Measurements from ENCODE around the gene SIRPB1. TPM values are rescaled to one million over a fixed set of nuclear protein-coding genes. Genes with fewer than 3 reads are reported as not detected.

SIRPB1 gene
- polyA plus RNA-seq, 1 donor (not counting 4 experiments of a cell fraction or from before 2014, with no cell fraction given) = not detected

DNA sequence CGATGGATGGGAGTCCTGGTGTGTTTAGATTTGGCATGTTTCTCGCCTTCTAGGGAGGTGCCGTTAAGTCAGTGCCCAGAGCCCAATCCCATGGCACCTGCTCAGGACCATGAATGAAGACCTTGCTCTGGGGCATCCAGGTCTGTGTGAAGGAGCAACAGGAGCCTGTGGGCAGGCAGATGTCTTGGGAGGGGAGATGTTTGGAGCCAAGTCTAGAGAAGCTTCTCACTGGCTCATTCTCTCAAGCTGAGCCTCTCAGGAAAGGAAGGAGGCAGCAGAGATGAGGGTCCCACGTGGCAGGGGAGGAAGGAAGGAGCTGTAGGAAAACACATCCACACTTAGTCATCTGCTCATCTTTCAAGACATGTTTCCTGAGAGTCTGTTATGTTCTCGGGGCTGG lies 9.5 kb upstream of the SIRPB1 start:
- H3K4me2 ChIP-seq (ENCODE audit: control insufficient read depth, extremely low read depth, insufficient read depth, low read depth, low read length) = no peak overlapping the region
- H3K36me3 ChIP-seq (ENCODE audit: control insufficient read depth in 2 of 2, extremely low read depth in 1 of 2, insufficient read depth in 2 of 2, low read length in 2 of 2) = no peaks in the 10 kb centered on the region
- H3K9me1 ChIP-seq (ENCODE audit: control insufficient read depth, extremely low read depth, insufficient read depth, low read length) = no peaks in the 10 kb centered on the region
- H2AFZ ChIP-seq (ENCODE audit: control insufficient read depth, low read length) = no peak overlapping the region
- H3K27me3 ChIP-seq (ENCODE audit: control insufficient read depth, extremely low read depth, insufficient read depth, low read length) = no peaks in the 10 kb centered on the region
- no peaks in the 10 kb centered on the region for H4K20me1 ChIP-seq (ENCODE audit: control insufficient read depth, extremely low read depth, insufficient read depth, low read length)
- no peaks in the 10 kb centered on the region for H3K79me2 ChIP-seq (ENCODE audit: control insufficient read depth, insufficient read depth, low read length)
- TF ChIP-seq, protein P1, sequence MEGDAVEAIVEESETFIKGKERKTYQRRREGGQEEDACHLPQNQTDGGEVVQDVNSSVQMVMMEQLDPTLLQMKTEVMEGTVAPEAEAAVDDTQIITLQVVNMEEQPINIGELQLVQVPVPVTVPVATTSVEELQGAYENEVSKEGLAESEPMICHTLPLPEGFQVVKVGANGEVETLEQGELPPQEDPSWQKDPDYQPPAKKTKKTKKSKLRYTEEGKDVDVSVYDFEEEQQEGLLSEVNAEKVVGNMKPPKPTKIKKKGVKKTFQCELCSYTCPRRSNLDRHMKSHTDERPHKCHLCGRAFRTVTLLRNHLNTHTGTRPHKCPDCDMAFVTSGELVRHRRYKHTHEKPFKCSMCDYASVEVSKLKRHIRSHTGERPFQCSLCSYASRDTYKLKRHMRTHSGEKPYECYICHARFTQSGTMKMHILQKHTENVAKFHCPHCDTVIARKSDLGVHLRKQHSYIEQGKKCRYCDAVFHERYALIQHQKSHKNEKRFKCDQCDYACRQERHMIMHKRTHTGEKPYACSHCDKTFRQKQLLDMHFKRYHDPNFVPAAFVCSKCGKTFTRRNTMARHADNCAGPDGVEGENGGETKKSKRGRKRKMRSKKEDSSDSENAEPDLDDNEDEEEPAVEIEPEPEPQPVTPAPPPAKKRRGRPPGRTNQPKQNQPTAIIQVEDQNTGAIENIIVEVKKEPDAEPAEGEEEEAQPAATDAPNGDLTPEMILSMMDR (optimal IDR thresholded peaks at IDR 0.05 in 1 of 3, IDR thresholded peaks at IDR 0.05 in 1 of 3, conservative IDR thresholded peaks at IDR 0.05 in 1 of 3; ENCODE audit: extremely low read depth in 1 of 3, insufficient read depth in 2 of 3, low read length in 3 of 3) = no peak
- FAIRE-seq (no peak), DNase-seq (ENCODE audit: low read depth, low spot score) (no peak)
- no peak overlapping the region for H3K27ac ChIP-seq (ENCODE audit: control insufficient read depth, insufficient read depth, low read length)
- peaks cover 7% of the 10 kb centered on the region for H3K4me1 ChIP-seq (ENCODE audit: control insufficient read depth, extremely low read depth, insufficient read depth, low read length)
- no peak overlapping the region for H3K9ac ChIP-seq (ENCODE audit: control insufficient read depth, extremely low read depth, insufficient read depth, low read length)
- H3K4me3 ChIP-seq (ENCODE audit: control insufficient read depth in 2 of 3, extremely low read depth in 1 of 3, insufficient read depth in 2 of 3, low read depth in 1 of 3, low read length in 3 of 3) = no peak overlapping the region
- no peaks in the 10 kb centered on the region for H3K9me3 ChIP-seq (ENCODE audit: control insufficient read depth, low read depth, low read length)
- dilution Hi-C loops (cut with MboI; ENCODE audit: extremely low pct_ligation_motif_present, low sequenced_read_pairs) = no loop called here

DNA sequence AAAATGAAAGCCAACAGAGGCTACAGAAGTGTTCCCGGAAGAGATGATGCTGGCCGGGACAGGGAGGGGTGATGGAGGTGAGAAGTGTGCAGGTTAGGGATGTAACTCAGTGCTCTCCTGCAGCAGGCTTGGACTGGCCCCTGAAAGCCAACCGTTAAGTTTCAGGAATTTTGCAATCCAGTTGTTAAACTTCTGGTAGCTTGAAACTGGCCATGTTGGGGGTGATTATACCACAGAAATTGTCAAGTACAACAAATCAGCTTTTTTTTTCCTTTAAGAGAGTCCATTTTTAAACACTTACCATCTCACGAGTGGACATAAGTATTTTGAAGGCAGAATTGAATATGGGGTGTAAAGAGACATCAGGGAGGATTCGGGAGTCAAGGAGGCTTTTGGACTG lies 8.8 kb upstream of the SIRPB1 start:
- Histone ChIP-seq H3K9me3 (ENCODE audit: control insufficient read depth, low read depth, low read length) (no peaks in the 10 kb centered on the region), H3K27ac (ENCODE audit: control insufficient read depth, insufficient read depth, low read length) (no peak overlapping the region), H4K20me1 (ENCODE audit: control insufficient read depth, extremely low read depth, insufficient read depth, low read length) (no peaks in the 10 kb centered on the region), H3K4me1 (ENCODE audit: control insufficient read depth, extremely low read depth, insufficient read depth, low read length) (peaks cover 8% of the 10 kb centered on the region), H3K4me2 (ENCODE audit: control insufficient read depth, extremely low read depth, insufficient read depth, low read depth, low read length) (no peak overlapping the region), H3K36me3 (ENCODE audit: control insufficient read depth in 2 of 2, extremely low read depth in 1 of 2, insufficient read depth in 2 of 2, low read length in 2 of 2) (no peaks in the 10 kb centered on the region), H2AFZ (ENCODE audit: control insufficient read depth, low read length) (no peak overlapping the region), H3K79me2 (ENCODE audit: control insufficient read depth, insufficient read depth, low read length) (no peaks in the 10 kb centered on the region), H3K4me3 (ENCODE audit: control insufficient read depth in 2 of 3, extremely low read depth in 1 of 3, insufficient read depth in 2 of 3, low read depth in 1 of 3, low read length in 3 of 3) (no peak overlapping the region), H3K9ac (ENCODE audit: control insufficient read depth, extremely low read depth, insufficient read depth, low read length) (no peak overlapping the region), H3K9me1 (ENCODE audit: control insufficient read depth, extremely low read depth, insufficient read depth, low read length) (no peaks in the 10 kb centered on the region), H3K27me3 (ENCODE audit: control insufficient read depth, extremely low read depth, insufficient read depth, low read length) (no peaks in the 10 kb centered on the region)
- no peak for TF ChIP-seq EZH2 (IDR thresholded peaks at IDR 0.05; ENCODE audit: low read length)
- TF ChIP-seq, protein P1 (optimal IDR thresholded peaks at IDR 0.05 in 1 of 3, IDR thresholded peaks at IDR 0.05 in 1 of 3, conservative IDR thresholded peaks at IDR 0.05 in 1 of 3; ENCODE audit: extremely low read depth in 1 of 3, insufficient read depth in 2 of 3, low read length in 3 of 3) = no peak
- DNase-seq (ENCODE audit: low read depth, low spot score) (no peak), FAIRE-seq (no peak)
- dilution Hi-C loops (cut with MboI; ENCODE audit: extremely low pct_ligation_motif_present, low sequenced_read_pairs) = no loop called here

Measured in keratinocyte (primary cell).